Measurements from ENCODE around the gene CTNS. TPM values are rescaled to one million over a fixed set of nuclear protein-coding genes. Genes with fewer than 3 reads are reported as not detected.

CTNS gene
- total RNA-seq, 1 donor: 27.7 TPM

DNA sequence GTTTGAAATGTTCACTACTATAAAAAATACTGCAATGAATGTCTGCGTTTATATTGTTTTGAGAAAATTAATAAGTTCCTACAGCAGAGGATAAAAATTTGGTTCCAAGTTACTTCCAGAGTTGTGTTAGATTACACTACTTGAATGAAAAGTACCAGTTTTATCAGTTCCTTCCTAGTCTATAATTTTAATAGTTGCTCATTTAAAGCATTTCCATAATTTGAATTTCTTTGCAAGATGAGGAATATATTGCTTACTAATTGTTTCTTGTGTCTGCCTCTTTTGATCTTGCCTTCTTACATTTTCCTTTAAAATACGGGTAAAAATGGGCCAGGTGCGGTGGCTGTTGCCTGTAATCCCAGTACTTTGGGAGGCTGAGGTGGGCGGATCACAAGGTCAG lies 36.0 kb downstream of the CTNS start:
- DNase-seq (ENCODE audit: low read depth): no peak
- H3K4me3 ChIP-seq (ENCODE audit: low read depth, low read length): no peak overlapping the region
- TF ChIP-seq, protein P1, sequence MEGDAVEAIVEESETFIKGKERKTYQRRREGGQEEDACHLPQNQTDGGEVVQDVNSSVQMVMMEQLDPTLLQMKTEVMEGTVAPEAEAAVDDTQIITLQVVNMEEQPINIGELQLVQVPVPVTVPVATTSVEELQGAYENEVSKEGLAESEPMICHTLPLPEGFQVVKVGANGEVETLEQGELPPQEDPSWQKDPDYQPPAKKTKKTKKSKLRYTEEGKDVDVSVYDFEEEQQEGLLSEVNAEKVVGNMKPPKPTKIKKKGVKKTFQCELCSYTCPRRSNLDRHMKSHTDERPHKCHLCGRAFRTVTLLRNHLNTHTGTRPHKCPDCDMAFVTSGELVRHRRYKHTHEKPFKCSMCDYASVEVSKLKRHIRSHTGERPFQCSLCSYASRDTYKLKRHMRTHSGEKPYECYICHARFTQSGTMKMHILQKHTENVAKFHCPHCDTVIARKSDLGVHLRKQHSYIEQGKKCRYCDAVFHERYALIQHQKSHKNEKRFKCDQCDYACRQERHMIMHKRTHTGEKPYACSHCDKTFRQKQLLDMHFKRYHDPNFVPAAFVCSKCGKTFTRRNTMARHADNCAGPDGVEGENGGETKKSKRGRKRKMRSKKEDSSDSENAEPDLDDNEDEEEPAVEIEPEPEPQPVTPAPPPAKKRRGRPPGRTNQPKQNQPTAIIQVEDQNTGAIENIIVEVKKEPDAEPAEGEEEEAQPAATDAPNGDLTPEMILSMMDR (IDR thresholded peaks at IDR 0.05; ENCODE audit: insufficient read depth, low read length): no peak

DNA sequence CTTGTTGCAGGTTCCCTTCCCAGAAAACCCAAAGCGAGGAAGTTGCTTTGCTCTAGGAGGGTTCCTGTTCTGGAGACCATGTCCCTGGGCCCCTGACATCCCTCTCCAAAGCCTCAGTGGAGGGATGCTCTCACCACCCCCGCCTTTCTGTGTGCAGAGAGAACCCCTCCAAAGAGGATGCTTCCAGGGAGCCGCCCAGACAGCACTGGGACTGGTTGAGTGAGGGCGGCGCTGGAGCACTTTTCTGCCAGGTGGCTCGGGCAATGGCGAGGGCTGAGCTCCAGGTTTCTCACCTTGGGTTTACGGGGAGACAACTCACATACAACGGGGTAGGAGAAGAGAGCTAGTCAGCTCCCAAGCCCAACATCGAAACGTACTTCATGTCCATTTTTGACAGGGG lies 39.3 kb downstream of the CTNS start:
- DNase-seq (ENCODE audit: low read depth): no peak
- TF ChIP-seq, protein P1 (IDR thresholded peaks at IDR 0.05; ENCODE audit: insufficient read depth, low read length): no peak
- H3K4me3 ChIP-seq (ENCODE audit: low read depth, low read length): no peak overlapping the region

DNA sequence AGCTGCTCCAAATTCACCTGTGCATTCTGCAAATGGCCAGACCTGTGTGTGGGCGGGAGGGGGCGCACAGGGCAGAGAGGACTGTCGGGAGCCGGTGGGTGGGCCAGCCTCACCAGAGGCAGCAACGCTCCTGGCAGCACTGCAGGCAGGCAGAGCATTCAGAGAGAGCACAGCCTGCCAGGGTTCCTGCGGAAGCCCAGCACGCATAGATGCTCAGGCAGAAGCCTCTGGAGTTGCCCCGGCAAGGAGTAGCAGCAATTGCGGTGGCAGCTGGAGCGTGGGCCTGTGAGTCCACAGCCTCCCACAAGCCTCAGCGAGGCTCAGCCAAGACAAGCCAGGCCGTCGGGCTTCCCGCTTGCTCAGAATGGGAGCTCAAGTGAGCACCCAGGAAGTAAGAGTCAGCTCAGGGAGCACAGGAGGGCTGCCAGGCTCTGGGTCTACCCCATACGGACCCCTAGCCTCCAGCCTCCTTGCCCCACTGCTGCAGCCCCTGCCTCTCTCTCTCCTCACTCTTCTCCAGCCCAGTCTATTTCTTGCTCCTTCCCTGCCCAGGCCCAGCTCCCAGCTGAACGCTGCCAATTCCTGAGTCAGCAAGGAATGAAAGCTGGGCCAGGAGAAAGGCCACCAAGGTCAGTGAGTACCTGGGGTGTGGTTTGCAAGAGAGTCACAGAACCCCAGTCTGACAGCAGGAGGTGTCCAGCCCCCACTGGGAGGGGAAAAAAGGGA lies 41.7 kb downstream of the CTNS start:
- TF ChIP-seq, protein P1 (IDR thresholded peaks at IDR 0.05; ENCODE audit: insufficient read depth, low read length): no peak
- DNase-seq (ENCODE audit: low read depth): peak; percentile 73
- no peak overlapping the region for H3K4me3 ChIP-seq (ENCODE audit: low read depth, low read length)

DNA sequence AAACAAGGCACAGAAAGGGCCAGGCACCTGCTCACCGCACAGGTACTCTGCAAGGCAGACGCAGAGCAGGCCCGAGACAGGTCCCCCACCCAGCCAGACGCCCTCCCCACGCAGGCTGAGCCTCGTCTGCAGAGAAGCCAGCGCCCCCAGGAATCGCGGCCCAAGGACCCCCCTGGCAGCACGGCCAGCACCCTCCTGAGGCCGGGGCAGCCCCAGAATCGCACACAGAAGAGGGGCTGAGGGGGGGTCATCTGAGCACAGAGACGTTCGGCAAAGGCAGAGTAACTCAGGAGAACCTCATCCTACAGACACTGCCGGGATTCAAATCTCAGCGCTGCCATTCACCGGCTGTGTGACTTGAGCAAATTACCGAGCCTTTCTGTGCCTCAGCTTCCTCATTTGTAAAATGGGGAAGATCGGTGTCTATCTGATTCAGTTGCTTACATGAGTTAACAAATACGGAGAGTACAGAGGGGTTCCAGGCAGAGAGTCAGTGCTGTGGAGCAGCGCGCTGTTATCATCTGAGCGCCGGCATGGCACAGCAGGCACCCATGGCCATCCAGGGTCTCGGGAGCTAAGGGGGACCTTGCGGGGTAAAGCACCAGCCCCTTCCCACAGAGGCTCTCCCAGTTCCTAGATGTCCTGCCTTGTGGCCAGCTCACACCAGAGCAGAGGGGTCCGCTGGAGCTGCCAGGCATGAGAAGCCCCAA lies 42.4 kb downstream of the CTNS start:
- TF ChIP-seq, protein P1 (IDR thresholded peaks at IDR 0.05; ENCODE audit: insufficient read depth, low read length): no peak
- no peak overlapping the region for H3K4me3 ChIP-seq (ENCODE audit: low read depth, low read length)
- DNase-seq (ENCODE audit: low read depth): no peak

DNA sequence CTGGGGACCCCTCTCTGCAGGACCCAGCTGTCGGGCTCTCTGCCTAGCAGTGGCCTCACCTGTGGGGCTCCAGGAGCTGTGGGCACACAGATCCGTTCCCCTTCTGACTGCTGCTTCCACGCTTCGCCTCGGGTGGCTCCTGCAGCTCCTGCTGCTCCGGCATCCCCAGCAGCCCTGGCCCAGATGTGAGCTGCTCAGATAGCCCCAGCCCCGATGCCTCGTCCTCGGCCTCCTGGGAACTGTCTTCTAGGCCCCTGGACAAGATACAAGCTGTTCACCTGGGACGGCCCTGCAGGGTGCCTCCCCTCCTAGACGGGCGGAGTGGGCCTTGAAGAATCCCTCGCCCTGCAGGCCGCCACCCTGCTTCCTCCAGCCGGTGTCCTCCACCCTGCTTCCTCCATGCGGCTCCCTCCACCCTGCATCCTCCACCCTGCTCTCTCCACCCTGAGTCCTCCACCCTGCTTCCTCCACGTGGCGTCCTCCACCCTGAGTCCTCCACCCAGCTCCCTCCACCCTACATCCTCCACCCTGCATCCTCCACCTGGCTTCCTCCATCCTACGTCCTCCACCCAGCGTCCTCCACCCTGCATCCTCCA lies 43.1 kb downstream of the CTNS start:
- DNase-seq (ENCODE audit: low read depth): no peak
- H3K4me3 ChIP-seq (ENCODE audit: low read depth, low read length): no peak overlapping the region
- TF ChIP-seq, protein P1 (IDR thresholded peaks at IDR 0.05; ENCODE audit: insufficient read depth, low read length): no peak

DNA sequence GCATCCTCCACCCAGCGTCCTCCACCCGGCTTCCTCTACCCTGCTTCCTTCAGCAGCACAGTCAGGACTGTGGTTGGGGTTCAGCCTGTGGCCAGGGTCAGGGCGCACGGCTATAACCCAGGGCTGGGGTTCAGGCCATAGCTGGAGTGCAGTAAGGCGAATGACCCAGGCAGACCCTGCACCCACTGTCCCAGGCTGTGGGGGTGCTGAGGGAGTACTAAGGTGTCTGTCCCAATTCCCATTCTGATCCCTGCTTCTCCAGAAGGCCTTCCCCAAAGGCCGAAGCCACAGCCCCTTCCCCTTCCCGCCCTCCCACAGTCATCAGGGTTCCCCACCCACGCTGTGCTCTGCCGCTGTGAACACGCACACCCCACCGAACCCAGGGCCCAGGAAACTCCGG lies 44.5 kb downstream of the CTNS start:
- H3K4me3 ChIP-seq (ENCODE audit: low read depth, low read length): no peak overlapping the region
- TF ChIP-seq, protein P1 (IDR thresholded peaks at IDR 0.05; ENCODE audit: insufficient read depth, low read length): no peak
- DNase-seq (ENCODE audit: low read depth): no peak
